Immature natural killer cell (primary cell): ENCODE data around the gene NXPE3. TPM values are rescaled to one million over a fixed set of nuclear protein-coding genes. Genes with fewer than 3 reads are reported as not detected.

Source experiments
- DNase-seq, 3 donors: peaks; one replicate each; pipeline ENCODE4 v3.0.0; 2022; ENCODE audit warnings: mixed read lengths in 1 of 3
- H3K27ac Mint-ChIP-seq, 6 donors: one replicate each; pipeline ENCODE4 v1.8.0; 2020; ENCODE audit warnings: mixed read lengths in 6 of 6, mild to moderate bottlenecking in 5 of 6, inconsistent platforms in 4 of 6, moderate library complexity in 3 of 6
- H3K27me3 Mint-ChIP-seq, 3 donors: one replicate each; pipeline ENCODE4 v1.8.0; 2020 to 2021; ENCODE audit warnings: low read depth in 3 of 3, mild to moderate bottlenecking in 3 of 3, mixed read lengths in 3 of 3, moderate library complexity in 3 of 3, inconsistent platforms in 1 of 3
- H3K36me3 Mint-ChIP-seq, 3 donors: one replicate each; pipeline ENCODE4 v1.8.0; 2020; ENCODE audit warnings: mixed read lengths in 3 of 3, inconsistent platforms in 2 of 3, mild to moderate bottlenecking in 2 of 3
- H3K4me1 Mint-ChIP-seq, 2 donors: one replicate each; pipeline ENCODE4 v1.8.0; 2020; ENCODE audit warnings: inconsistent platforms in 2 of 2, mild to moderate bottlenecking in 2 of 2, mixed read lengths in 2 of 2, moderate library complexity in 1 of 2
- H3K4me3 Mint-ChIP-seq, 5 donors: one replicate each; pipeline ENCODE4 v1.8.0; 2020; ENCODE audit warnings: mild to moderate bottlenecking in 5 of 5, mixed read lengths in 5 of 5, inconsistent platforms in 3 of 5, moderate library complexity in 3 of 5
- H3K9me3 Mint-ChIP-seq, 6 donors: one replicate each; pipeline ENCODE4 v1.8.0; 2020; ENCODE audit warnings: mild to moderate bottlenecking in 6 of 6, mixed read lengths in 6 of 6, inconsistent platforms in 4 of 6, moderate library complexity in 3 of 6
- polyA plus RNA-seq, 3 donors: library from polyadenylated mRNA; unstranded; fragments of 300-500 nt; fragmentation: Illumina TruSeq; gene quantifications; one replicate each; pipeline ENCODE4 v1.2.3, GENCODE V29; 2021

The NXPE3 gene
- polyA plus RNA-seq, 3 donors from 2014 or later: 11.8 to 34.1 (median 28.6) TPM

- H3K4me3 Mint-ChIP-seq: no peak overlapping the region
- H3K36me3 Mint-ChIP-seq: peaks cover 0 to 5% (median 5%) of the 10 kb centered on the region in 3 donors
- peak overlapping the region in 1 of 6 donors; percentile 25 for H3K27ac Mint-ChIP-seq
- no peaks in the 10 kb centered on the region for H3K27me3 Mint-ChIP-seq
- no peaks in the 10 kb centered on the region for H3K9me3 Mint-ChIP-seq
- H3K4me1 Mint-ChIP-seq: no peaks in the 10 kb centered on the region
- no peak for DNase-seq
Measured at GRCh38 chr3:101842935-101843330, 63.9 kb downstream of the NXPE3 start.

DNA sequence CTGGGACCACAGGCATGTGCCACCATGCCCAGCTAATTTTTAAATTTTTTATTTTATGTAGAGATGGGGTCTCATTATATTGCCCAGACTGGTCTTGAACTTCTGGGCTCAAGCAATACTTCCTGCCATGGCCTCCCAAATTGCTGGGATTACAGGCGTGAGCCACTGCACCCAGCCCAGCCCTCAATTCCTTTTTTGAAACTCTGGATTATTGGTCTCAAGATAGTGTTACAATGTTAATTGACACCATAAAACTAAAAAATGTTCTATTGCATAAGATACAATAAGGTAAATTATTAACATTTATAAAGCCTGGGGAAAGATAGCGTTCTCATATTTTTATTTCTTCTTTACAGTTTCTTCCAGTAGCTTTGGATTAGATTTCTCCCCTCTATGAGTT lies 66.4 kb downstream of the NXPE3 start:
- Mint-ChIP-seq H3K27ac (peak overlapping the region in 1 of 6 donors; percentile 25), H3K36me3 (peaks cover 0 to 5% (median 5%) of the 10 kb centered on the region in 3 donors), H3K4me1 (peaks cover 4 to 5% of the 10 kb centered on the region in 2 donors), H3K4me3 (no peak overlapping the region), H3K27me3 (peaks cover 4 to 8% (median 5%) of the 10 kb centered on the region in 3 donors), H3K9me3 (no peaks in the 10 kb centered on the region)
- no peak for DNase-seq

DNA sequence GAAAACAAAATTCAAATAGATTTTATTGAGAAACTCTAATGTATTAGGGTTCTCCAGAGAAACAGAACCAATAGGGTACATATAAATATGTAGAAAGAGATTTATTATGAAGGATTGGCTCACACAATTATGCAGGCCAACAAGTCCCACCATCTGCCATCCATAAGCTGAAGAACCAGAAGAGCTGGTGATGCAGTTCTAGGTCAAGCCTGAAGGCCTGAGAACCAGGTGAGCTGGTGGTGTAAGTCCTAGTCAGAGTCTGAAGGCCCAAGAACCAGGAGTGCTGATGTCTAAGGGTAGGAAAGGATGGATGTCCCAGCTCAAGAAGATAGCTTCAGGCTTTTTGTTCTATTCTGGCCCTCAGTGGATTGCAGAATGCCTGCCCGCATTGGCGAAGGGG lies 67.7 kb downstream of the NXPE3 start:
- DNase-seq: no peak
- H3K36me3 Mint-ChIP-seq: peaks cover 0 to 5% (median 5%) of the 10 kb centered on the region in 3 donors
- peaks cover 6 to 15% (median 7%) of the 10 kb centered on the region in 3 donors for H3K27me3 Mint-ChIP-seq
- no peak overlapping the region for H3K27ac Mint-ChIP-seq
- H3K4me3 Mint-ChIP-seq: no peak overlapping the region
- no peaks in the 10 kb centered on the region for H3K9me3 Mint-ChIP-seq
- peaks cover 17 to 18% of the 10 kb centered on the region in 2 donors for H3K4me1 Mint-ChIP-seq

DNA sequence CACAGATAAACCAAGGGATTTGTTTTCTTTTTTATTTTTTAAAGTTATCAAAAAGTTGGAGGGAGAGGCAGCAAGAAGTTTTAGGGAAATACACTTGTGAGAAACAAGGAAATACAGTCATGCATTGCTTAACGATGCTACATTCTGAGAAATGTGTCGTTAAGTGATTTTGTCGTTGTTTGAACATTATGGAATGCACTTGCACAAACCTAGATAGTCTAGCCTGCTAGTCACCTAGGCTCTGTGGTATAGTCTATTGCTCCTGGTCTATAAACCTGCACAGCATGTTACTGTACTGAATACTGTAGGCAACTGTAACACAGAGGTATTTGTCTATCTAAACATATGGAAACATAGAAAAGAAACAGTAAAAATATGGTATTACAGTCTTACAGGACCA lies 68.3 kb downstream of the NXPE3 start:
- Mint-ChIP-seq H3K9me3 (no peaks in the 10 kb centered on the region), H3K4me3 (peak overlapping the region in 3 of 5 donors; percentile 38 to 50 (median 44)), H3K4me1 (peaks cover 23 to 24% of the 10 kb centered on the region in 2 donors), H3K27ac (peak overlapping the region in 3 of 6 donors; percentile 39 to 86 (median 68)), H3K27me3 (peaks cover 6 to 15% (median 7%) of the 10 kb centered on the region in 3 donors), H3K36me3 (peaks cover 2 to 3% (median 3%) of the 10 kb centered on the region in 3 donors)
- no peak for DNase-seq

GRCh38 chr3:101848326-101848725 lies 69.3 kb downstream of the NXPE3 start:
- H3K4me3 Mint-ChIP-seq: peak overlapping the region; percentile 83 to 99 (median 88)
- peak overlapping the region; percentile 8 to 86 (median 82) for H3K27ac Mint-ChIP-seq
- H3K4me1 Mint-ChIP-seq: peaks cover 26 to 34% of the 10 kb centered on the region in 2 donors
- H3K36me3 Mint-ChIP-seq: peaks cover 12 to 13% (median 13%) of the 10 kb centered on the region in 3 donors
- H3K9me3 Mint-ChIP-seq: no peaks in the 10 kb centered on the region
- DNase-seq: no peak
- H3K27me3 Mint-ChIP-seq: peaks cover 6 to 17% (median 7%) of the 10 kb centered on the region in 3 donors

- Mint-ChIP-seq H3K27me3 (peaks cover 6 to 17% (median 7%) of the 10 kb centered on the region in 3 donors), H3K9me3 (no peaks in the 10 kb centered on the region), H3K27ac (peak within 1 kb of the TSS; percentile 95 to 99 (median 96)), H3K36me3 (peaks cover 15 to 18% (median 17%) of the 10 kb centered on the region in 3 donors), H3K4me3 (peak within 1 kb of the TSS; percentile 95 to 100 (median 98)), H3K4me1 (peaks cover 29 to 38% of the 10 kb centered on the region in 2 donors)
- peak; percentile 86 to 88 (median 87) for DNase-seq
Measured at GRCh38 chr3:101848754-101849713, 70.0 kb downstream of the NXPE3 start, which contains the start of gene NFKBIZ. TSS of gene NFKBIZ (plus strand) at chr3:101849514. CDS start at chr3:101849629, 115 bp downstream.

DNA sequence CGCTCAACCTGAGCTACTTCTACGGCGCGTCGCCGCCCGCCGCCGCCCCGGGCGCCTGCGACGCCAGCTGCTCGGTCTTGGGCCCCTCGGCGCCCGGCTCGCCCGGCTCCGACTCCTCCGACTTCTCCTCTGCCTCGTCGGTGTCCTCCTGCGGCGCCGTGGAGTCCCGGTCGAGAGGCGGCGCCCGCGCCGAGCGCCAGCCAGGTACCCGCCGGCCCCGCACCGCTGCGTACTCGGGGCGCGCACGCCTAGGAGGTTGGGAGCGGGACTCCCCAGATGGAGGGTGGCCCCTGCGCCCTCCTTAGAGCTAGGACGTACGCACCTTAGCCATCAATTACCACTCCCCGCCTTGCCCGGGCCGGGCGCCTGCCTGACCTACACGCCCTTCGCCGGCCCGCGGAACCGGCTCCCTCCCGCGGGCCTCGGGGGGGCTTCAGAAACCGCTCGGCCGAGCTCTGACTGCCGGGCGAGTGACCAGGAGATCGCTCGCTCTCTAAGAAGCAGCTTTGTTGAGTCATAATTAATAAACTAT lies 70.8 kb downstream of the NXPE3 start:
- H3K4me3 Mint-ChIP-seq: peak overlapping the region; percentile 95 to 100 (median 98)
- H3K9me3 Mint-ChIP-seq: no peaks in the 10 kb centered on the region
- peak in 2 of 3 donors; percentile 48 to 56 for DNase-seq
- H3K4me1 Mint-ChIP-seq: peaks cover 29 to 38% of the 10 kb centered on the region in 2 donors
- peaks cover 21 to 25% (median 24%) of the 10 kb centered on the region in 3 donors for H3K36me3 Mint-ChIP-seq
- peaks cover 6 to 17% (median 7%) of the 10 kb centered on the region in 3 donors for H3K27me3 Mint-ChIP-seq
- H3K27ac Mint-ChIP-seq: peak overlapping the region; percentile 95 to 99 (median 96)

DNA sequence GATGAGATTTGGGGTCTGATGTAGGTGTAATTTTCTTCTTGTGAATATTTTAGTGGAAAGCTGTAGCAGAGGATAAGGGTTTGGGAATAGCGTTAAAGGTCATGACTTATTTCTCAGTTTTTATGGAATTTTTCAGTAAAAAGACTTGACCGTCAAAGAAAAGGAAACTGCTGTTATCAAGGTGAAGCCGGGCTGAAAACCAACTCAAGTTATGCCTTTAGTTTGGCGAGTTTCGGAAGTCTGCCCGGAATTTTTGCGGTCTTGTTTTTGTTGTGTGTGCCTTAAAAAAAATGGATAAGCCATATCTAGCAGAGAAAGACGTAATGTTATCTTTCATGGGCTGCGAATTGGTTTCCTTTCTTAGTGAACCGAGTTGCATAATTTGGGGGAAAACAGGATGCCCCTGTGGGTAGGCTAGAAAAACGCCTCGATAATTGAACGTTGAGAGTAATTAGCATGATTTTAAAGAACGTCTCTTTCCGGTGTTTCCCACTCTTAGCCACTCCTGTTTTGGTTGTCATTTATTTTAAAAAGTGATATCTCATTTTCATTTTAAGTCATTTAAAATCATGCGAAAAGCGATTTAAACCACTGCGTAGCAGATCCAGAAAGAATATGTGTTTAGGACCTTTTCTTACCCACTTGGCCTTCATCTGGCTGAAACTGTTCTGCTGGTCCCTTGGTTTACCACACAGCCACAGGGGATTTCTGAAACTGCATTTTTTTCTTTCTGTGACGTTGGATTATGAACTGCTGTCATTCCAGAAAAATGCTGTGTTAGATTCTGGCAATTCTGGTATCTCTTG lies 71.4 kb downstream of the NXPE3 start:
- DNase-seq: peak; percentile 69 to 76 (median 71)
- peaks cover 29 to 38% of the 10 kb centered on the region in 2 donors for H3K4me1 Mint-ChIP-seq
- H3K4me3 Mint-ChIP-seq: peak overlapping the region; percentile 95 to 100 (median 98)
- H3K27me3 Mint-ChIP-seq: peaks cover 6 to 19% (median 7%) of the 10 kb centered on the region in 3 donors
- H3K9me3 Mint-ChIP-seq: no peaks in the 10 kb centered on the region
- H3K36me3 Mint-ChIP-seq: peaks cover 26 to 31% (median 31%) of the 10 kb centered on the region in 3 donors
- H3K27ac Mint-ChIP-seq: peak overlapping the region; percentile 95 to 99 (median 96)

DNA sequence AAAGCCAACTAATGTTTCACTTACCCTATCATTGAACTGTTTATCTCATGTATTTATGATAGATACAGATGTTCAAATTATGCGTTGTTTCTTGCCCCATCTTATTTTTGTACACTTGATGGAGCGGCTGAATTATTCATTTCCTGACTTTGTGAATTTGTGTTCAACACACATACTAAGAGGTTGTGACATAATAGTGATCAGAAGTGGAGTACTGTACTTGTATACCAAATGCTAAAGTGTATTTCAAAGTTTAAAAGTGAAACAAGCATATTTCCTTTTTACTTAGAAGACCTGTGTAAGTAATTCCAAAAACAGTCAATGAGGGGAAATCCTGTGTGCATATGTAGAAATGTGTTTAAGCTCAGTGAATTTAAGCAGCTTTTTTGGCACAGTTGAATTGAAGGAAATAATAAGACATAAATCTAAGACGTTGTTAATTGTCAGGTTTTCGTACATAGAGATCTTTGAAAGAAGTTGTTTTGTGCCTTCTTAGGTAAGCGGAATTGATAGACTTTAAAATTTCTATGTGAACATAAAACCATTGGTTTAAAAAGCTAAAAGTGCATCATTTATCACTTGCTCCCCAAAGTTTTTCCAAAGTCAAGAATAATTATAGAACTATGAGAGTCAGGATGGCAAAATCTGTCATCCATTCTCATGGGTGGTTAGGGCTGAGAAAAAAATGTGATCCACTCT lies 72.2 kb downstream of the NXPE3 start:
- Mint-ChIP-seq H3K4me3 (peak overlapping the region; percentile 95 to 100 (median 98)), H3K4me1 (peaks cover 29 to 38% of the 10 kb centered on the region in 2 donors), H3K27me3 (peaks cover 6 to 19% (median 7%) of the 10 kb centered on the region in 3 donors), H3K27ac (peak overlapping the region; percentile 95 to 99 (median 96)), H3K36me3 (peaks cover 26 to 35% (median 35%) of the 10 kb centered on the region in 3 donors), H3K9me3 (no peaks in the 10 kb centered on the region)
- no peak for DNase-seq

DNA sequence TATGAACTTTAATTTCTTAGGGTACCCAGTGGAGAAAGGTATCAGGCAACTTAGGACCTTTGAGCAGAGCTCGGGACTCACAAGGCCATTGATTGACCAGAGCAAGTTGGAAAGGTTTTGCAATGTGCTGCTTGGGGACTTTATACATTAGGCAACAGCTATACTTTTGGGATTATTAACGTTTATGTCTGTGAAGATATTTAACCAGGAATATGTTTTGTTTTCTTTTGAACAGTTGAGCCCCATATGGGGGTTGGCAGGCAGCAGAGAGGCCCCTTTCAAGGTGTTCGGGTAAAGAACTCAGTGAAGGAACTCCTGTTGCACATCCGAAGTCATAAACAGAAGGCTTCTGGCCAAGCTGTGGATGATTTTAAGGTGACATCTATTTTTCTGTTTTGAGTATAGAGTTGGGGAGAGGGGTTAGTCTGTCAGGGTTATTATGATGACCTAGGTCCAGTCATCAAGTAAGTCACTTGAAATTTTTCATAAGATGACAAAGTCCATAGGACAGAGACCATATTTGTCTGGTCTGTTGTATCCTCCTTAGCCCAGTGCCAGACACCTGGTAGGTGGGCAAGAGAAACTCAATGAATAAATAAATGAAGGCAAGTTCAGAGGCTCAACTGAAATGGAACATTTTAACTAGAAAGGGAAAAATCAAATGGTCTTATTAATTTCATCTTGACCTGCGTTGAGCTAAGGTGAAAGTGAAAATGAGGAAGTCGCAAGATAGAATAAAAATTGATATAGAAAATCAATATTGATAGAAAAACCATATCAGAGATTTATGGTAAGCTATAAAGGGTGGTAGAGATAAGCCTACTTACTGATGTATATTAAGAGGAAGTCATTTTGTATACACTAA lies 73.1 kb downstream of the NXPE3 start:
- Mint-ChIP-seq H3K4me1 (peaks cover 29 to 38% of the 10 kb centered on the region in 2 donors), H3K27ac (peak overlapping the region; percentile 95 to 99 (median 96)), H3K36me3 (peaks cover 29 to 43% (median 40%) of the 10 kb centered on the region in 3 donors), H3K4me3 (peak overlapping the region; percentile 95 to 100 (median 98)), H3K9me3 (no peaks in the 10 kb centered on the region), H3K27me3 (peaks cover 6 to 19% (median 7%) of the 10 kb centered on the region in 3 donors)
- no peak for DNase-seq

- Mint-ChIP-seq H3K36me3 (peaks cover 38 to 53% (median 48%) of the 10 kb centered on the region in 3 donors), H3K4me3 (no peak overlapping the region), H3K9me3 (no peaks in the 10 kb centered on the region), H3K4me1 (peaks cover 33 to 38% of the 10 kb centered on the region in 2 donors), H3K27ac (peak overlapping the region; percentile 42 to 97 (median 50)), H3K27me3 (peaks cover 6 to 19% (median 7%) of the 10 kb centered on the region in 3 donors)
- no peak for DNase-seq
Measured at GRCh38 chr3:101852983-101853840, 74.2 kb downstream of the NXPE3 start.
